Middle frontal gyrus (tissue), 1 donor: ENCODE measurements around the gene RNASEH2A.
A peak's percentile ranks its signal among the peaks of the same experiment; 100 is the strongest.

Source experiments
- DNase-seq: peaks from one replicate; pipeline ENCODE4 v3.0.0-alpha.2; 2015; ENCODE audit warnings: low spot score; ENCODE audit errors: extremely low spot score

The RNASEH2A gene

DNA sequence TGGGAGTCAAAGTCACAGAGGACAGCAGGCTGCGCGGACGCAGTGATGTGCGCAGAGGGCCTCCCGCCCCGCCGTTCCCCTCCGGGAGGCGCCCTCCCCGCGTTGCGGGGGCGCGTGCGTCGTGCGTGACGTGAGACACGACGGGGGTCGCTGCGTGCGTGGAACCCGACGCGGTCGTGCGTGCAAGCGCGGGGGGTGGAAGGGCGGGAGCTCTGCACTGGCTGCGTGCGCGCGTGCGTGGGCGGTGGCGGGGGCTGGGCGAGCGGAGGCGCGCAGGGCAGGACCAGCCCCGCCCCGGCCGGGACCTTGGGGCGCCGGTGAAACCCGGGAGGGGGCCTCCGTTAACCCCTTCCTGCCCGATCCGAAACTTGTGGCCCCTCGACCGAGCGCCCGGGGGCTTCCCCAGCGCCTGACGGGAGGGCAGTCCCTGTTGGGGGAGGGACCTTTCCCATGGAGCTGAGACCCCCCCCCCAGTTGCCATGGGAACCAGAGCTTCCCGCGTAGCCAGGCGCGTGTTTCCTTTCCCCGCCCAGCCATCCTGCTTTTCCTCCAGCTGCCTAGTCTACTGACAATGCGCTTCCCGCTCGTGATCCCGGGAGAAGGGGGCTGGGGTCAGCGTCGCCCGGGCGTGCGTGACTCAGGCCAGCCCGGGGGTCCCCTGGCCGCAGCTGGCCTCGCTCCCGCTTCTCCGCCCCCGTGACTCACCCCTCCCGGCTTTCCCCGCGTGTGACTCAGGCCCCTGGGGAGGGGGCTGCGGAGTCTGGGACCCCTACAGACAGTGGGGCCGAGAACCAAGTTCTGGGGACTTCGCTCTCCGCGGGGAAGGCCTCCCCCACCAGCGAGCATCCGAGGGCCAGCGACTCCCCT lies 23.7 kb upstream of the RNASEH2A start:
- DNase-seq, result peak; percentile 85

DNA sequence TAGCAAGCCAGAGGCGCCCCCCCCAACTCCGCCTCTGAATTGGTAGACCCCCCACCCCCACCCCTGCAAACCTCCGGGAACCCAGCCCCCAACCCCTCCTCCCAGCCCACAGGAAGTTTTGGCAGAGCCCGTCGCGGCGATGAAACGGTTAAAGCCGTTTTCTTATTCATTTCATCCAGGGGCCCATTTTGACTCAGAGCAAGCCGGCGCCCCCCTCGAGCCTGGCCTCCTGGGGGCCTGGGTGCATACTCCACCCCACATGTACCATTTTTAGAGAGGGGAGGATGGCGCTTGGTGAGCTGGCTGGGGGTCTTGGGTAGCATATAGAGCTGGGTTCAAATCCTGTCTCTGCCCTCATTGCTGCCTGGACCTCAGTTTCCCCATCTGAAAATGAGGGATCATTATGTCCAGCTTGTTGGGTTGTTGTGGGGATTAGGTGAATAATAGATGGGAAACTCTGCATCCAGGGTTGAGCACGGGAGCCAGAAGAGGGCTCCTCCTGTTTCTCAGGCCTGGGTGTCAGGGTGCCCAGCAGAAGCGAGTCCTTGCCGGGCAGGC lies 23.0 kb upstream of the RNASEH2A start:
- DNase-seq, result no peak

DNA sequence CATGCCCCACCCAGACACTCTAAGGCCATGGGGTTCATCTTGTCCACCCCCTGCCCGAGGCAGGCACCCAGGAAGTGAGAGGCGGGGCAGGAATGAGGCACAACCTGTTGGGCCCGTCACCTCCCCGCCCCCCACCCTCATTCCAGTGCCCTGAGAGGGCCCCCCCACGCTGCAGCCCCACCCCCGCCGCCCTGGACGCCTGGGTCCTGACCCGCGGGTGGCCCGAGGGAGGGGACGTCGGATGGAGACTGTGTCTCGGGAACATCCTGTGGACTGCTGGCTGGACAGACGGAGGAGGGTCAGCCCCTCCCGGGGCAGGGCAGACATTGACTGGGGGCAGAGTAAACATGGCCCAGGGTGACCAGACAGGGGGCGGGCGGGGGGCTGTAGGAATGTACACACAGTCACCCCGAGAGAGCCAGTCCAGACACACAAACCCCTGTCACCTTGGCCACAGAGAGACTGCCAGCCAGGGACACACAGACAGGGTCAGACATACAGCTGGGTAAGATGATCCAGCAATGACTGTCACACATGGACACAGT lies 22.5 kb upstream of the RNASEH2A start:
- no peak for DNase-seq

DNA sequence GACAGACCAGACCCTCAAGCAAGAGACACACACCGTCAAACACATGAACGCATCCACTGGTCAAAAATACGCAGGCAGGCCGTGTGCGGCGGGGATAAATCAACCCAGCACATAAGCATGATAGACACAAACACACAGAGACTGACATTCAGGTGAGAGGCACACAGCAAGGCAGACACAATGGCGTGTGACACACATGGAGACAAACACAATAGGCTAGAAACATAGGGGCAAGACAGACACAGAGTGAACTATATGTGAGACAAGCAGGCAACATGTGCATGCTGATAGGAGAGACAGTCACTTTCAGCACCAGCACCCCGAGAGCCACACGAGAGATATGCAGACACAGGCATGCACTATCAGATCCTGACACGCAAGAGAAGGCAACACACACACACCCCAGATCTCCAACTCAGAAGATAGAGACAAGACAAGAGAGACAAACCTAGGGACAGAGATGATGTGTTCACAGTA lies 22.0 kb upstream of the RNASEH2A start:
- no peak for DNase-seq

DNA sequence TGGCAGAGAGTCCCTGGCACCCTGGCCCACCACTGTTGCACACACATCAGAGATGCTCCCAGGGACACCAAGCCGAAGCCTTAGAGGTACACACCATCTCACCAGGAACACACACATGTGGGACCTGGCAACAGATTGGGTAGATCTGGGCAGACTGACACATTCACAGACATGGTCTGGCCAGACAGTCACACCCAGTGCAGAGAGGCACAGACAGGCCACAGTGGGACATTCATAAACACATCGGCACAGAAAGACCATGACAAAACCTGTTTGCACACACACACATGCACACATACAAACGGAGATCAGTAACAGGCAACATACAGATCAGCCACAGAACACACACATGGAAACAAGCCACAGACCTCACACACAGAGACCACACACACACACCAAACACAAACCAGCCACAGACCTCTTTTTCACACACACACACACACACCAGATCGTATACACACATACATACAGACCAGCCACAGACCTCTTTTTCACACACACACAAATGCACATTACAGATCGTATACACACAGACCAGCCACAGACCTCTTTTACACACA lies 21.4 kb upstream of the RNASEH2A start:
- no peak for DNase-seq

DNA sequence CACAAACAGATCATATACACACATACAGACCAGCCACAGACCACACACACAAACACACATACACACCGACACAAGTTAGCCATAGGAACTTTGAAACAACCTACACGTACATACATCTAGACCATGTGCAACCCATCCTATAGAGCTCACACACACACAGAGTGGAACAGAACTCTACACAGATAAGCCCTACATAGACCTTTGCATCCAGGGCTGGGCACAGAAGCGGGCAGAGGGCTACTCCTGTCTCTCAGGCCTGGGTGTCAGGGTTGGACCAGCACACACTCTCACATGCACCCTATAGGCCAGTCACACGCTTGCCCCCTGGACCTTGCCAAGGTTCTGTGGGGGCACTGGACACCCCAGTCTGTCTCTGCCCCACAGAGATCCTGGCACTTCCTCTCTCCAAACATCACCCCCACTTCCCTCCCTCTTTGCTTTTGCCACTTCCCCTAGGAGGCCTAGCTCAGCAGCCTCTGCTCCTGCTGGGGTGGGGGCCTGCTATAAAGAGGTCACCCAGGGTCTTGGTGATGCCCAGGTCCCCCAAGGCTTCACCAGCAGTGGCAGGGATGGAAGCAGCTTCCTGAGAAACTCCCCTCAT lies 20.9 kb upstream of the RNASEH2A start:
- DNase-seq, result no peak

DNA sequence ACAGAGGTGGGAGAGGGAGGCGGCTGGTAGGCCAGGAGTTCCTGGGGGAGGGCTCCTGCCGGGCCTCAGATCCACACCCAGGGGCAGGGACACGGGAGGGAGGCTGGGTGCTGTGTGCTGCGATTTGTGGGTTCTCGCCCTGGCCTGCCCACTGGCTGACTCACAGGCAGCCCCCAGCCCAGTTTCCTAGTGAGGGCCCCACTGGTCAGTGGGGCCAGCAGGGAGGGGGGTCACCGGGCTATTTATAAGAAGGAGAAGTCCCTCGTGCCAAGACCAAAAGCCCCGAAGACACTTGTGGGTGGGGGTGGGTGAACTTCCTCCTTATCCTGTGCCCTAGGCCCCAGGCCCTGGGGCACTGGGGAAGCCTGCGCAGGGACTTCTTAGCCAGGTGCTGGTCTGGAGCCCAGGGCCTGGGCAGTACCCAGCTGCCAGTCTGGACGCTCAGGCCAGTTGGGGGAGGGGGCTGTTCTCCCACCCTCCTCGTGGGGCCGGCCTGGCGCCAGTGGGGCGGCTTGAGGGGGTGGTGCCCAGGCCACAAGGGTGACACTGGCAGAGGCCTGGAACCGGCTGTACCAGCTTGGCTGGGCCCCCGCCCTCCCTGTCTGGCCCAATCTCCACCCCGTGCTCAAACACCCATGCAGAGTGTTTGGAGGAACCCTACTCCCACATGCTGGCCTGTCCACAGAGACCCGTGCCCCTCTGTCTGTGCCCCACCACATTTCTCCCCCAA lies 20.1 kb upstream of the RNASEH2A start:
- no peak for DNase-seq

DNA sequence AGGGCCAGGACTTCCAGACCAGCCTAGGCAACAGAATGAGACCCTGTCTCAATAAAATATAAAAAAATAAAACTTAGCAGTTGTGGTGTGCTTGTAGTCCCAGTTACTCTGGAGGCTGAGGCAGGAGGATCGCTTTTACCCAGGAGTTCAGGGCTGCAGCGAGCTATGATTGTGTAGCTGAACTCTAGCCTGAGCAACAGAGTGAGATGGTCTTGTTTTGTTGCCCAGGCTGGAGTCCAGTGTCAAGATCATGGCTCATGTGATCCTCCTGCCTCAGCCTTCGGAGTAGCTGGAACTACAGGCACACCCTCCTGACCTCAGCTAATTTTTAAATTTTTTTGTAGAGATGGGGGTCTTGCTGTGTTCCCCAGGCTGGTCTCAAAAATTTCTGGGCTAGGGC lies 19.4 kb upstream of the RNASEH2A start:
- DNase-seq, result no peak

DNA sequence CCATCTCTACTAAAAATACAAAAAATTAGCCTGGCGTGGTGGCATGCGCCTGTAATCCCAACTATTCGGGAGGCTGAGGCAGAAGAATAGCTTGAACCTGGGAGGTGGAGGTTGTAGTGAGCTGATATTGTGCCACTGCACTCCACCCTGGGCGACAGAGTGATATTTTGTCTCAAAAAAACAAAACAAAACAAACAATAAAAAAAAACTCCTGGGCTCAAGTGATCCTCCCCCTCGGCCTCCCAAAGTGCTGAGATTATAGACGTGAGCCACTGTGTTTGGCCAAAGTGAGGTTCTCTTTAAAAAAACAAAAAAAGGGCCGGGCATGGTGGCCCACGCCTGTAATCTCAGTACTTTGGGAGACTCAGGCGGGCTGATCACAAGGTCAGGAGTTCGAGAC lies 18.9 kb upstream of the RNASEH2A start:
- no peak for DNase-seq

DNA sequence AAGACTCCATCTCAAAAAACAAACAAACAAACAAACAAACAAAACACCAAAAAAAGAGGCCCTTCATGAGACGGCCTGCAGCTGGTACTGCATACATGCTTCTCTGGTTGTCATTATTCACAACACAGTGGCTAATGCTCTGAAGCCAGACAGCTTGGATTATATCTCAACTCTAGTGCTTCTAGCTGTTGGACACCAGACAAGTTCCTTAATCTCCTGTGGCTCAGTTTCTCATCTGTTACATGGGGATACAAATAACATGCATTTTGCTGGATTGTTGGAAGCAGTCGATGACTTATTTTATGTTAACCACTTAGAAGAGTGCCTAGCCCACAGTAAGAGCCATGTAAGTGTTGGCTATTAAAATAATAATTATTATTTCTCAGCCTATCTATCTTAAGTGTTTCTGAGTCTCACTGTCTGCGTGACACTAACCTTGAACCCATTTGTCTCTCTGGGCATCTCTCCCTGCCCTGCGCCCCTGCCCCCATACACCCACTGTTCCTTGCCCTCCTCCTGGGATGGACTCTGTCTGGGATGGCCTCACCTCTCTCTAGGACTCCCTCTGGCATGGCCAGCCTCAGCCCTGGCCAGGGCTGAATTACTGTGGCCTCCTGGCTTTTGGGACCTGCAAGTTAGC lies 18.2 kb upstream of the RNASEH2A start:
- DNase-seq, result no peak

DNA sequence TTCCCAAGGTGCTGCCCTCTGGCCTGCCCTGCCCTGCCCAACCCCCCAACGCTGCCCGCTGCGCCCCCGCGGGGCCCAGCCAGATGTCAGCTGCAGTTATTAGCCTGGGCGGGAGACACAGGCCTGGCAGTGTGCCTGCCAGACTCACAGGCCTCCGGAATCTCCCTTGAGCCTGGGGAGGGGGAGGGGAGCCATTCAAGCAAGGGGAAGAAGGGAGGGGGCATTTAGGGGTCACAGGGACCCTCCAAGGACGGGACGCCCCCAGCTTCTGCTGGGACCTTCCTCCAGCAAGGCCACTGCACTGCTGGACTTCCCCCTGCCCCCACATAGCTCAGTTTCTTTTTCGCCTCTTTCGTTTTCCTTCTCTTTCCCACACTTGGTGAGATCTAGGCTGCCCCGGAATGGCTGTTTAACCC lies 17.7 kb upstream of the RNASEH2A start:
- no peak for DNase-seq

DNA sequence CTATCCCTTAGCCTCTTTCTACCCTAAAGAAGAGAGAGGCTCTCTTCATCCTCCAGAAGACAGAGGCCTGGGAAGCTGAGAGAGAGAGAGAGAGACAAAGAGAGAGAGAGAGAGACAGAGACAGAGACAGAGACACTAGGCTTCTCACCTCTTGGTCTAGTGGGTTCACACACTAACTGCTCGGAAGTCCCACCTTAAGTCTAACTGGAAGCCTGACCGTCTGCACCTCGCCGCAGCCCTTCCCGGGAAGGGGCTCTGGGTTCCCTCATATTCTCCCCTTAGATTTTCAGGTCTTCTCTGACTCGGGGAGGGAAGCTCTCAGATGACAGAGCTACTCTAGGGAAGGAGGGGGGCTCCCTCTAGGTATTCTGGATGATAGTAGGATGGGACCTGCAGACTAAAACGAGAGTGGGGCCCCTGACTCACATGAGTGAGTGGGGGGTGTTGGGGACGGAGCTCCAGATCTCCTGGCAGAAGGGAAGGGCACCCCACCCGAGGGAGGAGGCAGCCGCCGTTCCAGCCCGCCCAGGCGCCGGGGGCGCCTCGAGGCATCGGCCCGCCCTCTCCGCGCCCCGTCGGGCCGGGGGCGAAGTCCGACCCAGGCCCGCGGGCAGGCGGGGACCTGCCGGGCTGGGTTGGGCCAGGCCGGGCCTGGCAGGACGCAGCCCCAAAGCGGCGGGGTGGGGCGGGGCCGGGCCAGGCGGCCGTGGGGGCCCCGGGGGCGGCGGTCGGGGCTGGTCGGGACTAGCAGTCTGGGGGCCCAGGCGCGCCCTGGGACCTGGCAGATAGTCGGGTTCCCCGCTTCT lies 17.1 kb upstream of the RNASEH2A start:
- DNase-seq, result no peak

DNA sequence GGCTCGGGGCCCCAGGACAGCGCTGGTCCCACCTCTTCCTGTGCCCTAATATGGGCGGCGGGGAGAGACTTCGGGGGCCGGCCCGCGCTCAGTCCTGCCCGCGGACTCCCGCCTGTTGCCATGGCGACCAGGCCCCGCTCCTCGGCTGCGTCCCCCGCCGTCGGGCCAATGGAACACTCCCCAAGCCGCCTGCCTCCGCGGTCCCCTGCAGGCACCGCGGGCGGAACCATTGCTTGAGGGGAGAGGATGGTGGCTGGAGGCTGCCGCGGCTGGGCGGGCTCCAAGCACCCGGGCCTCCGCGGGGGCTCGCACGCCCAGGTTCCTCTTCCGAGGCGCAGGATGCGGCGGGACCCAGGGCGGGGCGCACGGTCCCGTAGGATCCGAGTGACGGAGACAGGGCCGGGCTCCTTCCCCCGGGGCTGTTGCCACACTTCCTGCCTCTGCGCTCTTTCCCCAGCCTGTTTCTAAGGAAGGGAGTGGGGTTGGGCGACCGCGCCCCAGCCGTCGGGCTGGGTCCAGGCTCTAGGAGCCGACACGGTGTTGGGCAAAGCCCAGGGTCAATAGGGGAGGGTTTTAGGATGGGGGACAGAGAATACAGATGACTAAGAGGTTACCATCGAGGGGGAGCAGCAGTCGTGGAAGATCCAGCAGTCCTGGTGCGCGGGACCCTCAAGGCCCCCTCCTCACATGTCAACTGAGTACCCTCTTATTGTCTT lies 16.3 kb upstream of the RNASEH2A start:
- DNase-seq, result peak; percentile 84

DNA sequence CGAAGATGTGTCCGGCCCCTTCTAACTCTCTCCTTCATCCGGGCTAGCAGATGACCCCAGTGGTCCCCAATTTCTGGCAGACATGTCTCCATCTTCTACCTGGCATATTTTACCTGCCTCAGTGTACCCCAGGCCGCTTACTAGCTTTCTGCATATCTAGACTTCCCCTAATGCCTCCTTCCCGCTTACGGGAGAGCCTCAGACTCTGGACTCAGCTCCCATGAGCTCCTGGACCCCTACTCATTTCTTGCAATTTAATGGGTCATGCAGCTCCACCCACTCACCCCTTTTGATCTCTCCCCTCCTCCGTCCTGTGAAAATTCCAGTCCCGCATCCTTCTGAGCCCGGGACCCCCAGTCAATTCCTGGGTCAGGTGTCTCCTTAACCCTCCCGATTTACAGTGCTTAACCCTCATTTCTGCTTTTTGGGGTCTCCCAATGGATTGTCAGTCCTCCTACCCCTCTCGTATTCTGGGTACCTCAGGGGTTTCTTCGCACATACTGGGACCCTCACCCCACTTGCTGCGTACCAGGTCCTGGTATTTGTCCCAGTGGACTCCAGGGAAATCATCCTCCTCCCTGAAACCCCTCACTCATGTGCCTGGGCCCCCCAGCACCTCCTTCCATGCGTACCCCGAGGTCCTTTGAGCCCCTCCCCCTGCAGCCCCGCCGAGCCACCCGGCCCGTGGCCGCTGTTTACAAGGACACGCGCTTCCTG lies 15.6 kb upstream of the RNASEH2A start:
- no peak for DNase-seq

DNA sequence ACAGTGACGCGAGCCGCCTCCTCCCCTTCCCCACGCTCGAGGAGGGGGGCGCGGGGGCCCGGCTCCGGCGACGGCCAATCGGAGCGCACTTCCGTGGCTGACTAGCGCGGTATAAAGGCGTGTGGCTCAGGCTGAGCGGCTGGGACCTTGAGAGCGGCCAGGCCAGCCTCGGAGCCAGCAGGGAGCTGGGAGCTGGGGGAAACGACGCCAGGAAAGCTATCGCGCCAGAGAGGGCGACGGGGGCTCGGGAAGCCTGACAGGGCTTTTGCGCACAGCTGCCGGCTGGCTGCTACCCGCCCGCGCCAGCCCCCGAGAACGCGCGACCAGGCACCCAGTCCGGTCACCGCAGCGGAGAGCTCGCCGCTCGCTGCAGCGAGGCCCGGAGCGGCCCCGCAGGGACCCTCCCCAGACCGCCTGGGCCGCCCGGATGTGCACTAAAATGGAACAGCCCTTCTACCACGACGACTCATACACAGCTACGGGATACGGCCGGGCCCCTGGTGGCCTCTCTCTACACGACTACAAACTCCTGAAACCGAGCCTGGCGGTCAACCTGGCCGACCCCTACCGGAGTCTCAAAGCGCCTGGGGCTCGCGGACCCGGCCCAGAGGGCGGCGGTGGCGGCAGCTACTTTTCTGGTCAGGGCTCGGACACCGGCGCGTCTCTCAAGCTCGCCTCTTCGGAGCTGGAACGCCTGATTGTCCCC lies 14.9 kb upstream of the RNASEH2A start, which contains the start of gene JUNB:
JUNB (plus strand) TSS at position 142 of the 706 bp plus-strand sequence; CDS start at position 428, 286 bp downstream.
- peak; percentile 95 for DNase-seq

DNA sequence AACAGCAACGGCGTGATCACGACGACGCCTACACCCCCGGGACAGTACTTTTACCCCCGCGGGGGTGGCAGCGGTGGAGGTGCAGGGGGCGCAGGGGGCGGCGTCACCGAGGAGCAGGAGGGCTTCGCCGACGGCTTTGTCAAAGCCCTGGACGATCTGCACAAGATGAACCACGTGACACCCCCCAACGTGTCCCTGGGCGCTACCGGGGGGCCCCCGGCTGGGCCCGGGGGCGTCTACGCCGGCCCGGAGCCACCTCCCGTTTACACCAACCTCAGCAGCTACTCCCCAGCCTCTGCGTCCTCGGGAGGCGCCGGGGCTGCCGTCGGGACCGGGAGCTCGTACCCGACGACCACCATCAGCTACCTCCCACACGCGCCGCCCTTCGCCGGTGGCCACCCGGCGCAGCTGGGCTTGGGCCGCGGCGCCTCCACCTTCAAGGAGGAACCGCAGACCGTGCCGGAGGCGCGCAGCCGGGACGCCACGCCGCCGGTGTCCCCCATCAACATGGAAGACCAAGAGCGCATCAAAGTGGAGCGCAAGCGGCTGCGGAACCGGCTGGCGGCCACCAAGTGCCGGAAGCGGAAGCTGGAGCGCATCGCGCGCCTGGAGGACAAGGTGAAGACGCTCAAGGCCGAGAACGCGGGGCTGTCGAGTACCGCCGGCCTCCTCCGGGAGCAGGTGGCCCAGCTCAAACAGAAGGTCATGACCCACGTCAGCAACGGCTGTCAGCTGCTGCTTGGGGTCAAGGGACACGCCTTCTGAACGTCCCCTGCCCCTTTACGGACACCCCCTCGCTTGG lies 14.1 kb upstream of the RNASEH2A start:
- no peak for DNase-seq

DNA sequence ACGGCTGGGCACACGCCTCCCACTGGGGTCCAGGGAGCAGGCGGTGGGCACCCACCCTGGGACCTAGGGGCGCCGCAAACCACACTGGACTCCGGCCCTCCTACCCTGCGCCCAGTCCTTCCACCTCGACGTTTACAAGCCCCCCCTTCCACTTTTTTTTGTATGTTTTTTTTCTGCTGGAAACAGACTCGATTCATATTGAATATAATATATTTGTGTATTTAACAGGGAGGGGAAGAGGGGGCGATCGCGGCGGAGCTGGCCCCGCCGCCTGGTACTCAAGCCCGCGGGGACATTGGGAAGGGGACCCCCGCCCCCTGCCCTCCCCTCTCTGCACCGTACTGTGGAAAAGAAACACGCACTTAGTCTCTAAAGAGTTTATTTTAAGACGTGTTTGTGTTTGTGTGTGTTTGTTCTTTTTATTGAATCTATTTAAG lies 13.5 kb upstream of the RNASEH2A start:
- no peak for DNase-seq
